Calu3 (cell line): Measurements from ENCODE around the gene CEP131. TPM values are rescaled to one million over a fixed set of nuclear protein-coding genes. Genes with fewer than 3 reads are reported as not detected.
"Not testable (repeated sequence)": the region's sequence is repeated elsewhere in the genome, so short reads cannot be mapped to it uniquely, and the experiment has no call there.

Experiments used
- BruUV-seq: library from RNA; stranded (reverse); fragments of 400-500 nt; replicated peaks from 2 replicates; lab custom pipeline; 2021; lab: Mats Ljungman, UMichigan
- CTCF ChIA-PET: fragments of 300-600 bp; sonication (Branson Sonifier 250); formaldehyde crosslinking; loops from one replicate; lab custom pipeline; 2022; ENCODE audit warnings: antibody characterized with exemption; lab: Charles Lee
- DNase-seq: peaks from one replicate; pipeline ENCODE4 v3.0.0; 2022
- H3K27ac Mint-ChIP-seq: one replicate; pipeline ENCODE4 v1.8.0; 2022; ENCODE audit warnings: mixed read lengths; ENCODE audit not compliant: unreplicated experiment
- H3K27me3 Mint-ChIP-seq: one replicate; pipeline ENCODE4 v1.8.0; 2022; ENCODE audit warnings: mixed read lengths; ENCODE audit not compliant: unreplicated experiment
- H3K36me3 Mint-ChIP-seq: one replicate; pipeline ENCODE4 v1.8.0; 2022; ENCODE audit warnings: mild to moderate bottlenecking, moderate library complexity, mixed read lengths; ENCODE audit not compliant: insufficient read depth, unreplicated experiment
- H3K4me1 Mint-ChIP-seq: one replicate; pipeline ENCODE4 v1.8.0; 2022; ENCODE audit warnings: mild to moderate bottlenecking, low read depth, mixed read lengths; ENCODE audit not compliant: unreplicated experiment
- H3K4me3 Mint-ChIP-seq: one replicate; pipeline ENCODE4 v1.8.0; 2022; ENCODE audit warnings: mild to moderate bottlenecking, low read depth, moderate library complexity, mixed read lengths; ENCODE audit not compliant: unreplicated experiment
- H3K9me3 Mint-ChIP-seq: one replicate; pipeline ENCODE4 v1.8.0; 2022; ENCODE audit warnings: low read depth, mixed read lengths; ENCODE audit not compliant: unreplicated experiment
- CTCF ChIP-seq: fragments of 200-600 bp; IDR thresholded peaks from one replicate; pipeline ENCODE4 v1.8.0; 2022; ENCODE audit warnings: antibody characterized with exemption; ENCODE audit not compliant: unreplicated experiment
- intact Hi-C: fragments of 100-400 bp; cut with micrococcal nuclease; formaldehyde crosslinking; loops from one replicate; pipeline ENCODE4 v1.10.0; 2022; ENCODE audit not compliant: unreplicated experiment
- total RNA-seq: library from RNA; stranded (reverse); gene quantifications from 2 replicates; pipeline ENCODE4 v1.2.3, GENCODE V29; 2022

Gene CEP131
- total RNA-seq, 1 experiment from 2014 or later: 28.2 TPM

GRCh38 chr17:81228420-81228819 is 5.7 kb upstream of the CEP131 start:
- H3K27me3 Mint-ChIP-seq: no peaks in the 10 kb centered on the region
- H3K9me3 Mint-ChIP-seq: no peaks in the 10 kb centered on the region
- no peak for DNase-seq
- TF ChIP-seq CTCF: no peak
- peaks cover 12% of the 10 kb centered on the region for H3K36me3 Mint-ChIP-seq
- H3K27ac Mint-ChIP-seq: no peak overlapping the region
- no TSS peak for BruUV-seq
- intact Hi-C loops: no loop called here
- H3K4me3 Mint-ChIP-seq: no peak overlapping the region
- H3K4me1 Mint-ChIP-seq: peaks cover 4% of the 10 kb centered on the region
- CTCF ChIA-PET: no interaction called here

- H3K27ac Mint-ChIP-seq, H3K27me3 Mint-ChIP-seq, H3K9me3 Mint-ChIP-seq, DNase-seq, H3K4me3 Mint-ChIP-seq, intact Hi-C loops, H3K4me1 Mint-ChIP-seq, BruUV-seq: not testable (repeated sequence)
- CTCF ChIA-PET: interaction anchor here (0.7 kb wide), 1 partner anchor 482 kb away, joined by 3 read pairs; no protein-coding TSS in a partner anchor
- H3K36me3 Mint-ChIP-seq: peaks cover 20% of the 10 kb centered on the region
Observed at GRCh38 chr17:81227630-81228029, 4.9 kb upstream of the CEP131 start.

GRCh38 chr17:81223762-81224130 is 981 bp upstream of the CEP131 start:
- TF ChIP-seq CTCF: no peak
- Mint-ChIP-seq H3K9me3 (no peaks in the 10 kb centered on the region), H3K36me3 (peaks cover 24% of the 10 kb centered on the region), H3K27ac (peak overlapping the region; percentile 91), H3K4me1 (peaks cover 15% of the 10 kb centered on the region), H3K27me3 (no peaks in the 10 kb centered on the region), H3K4me3 (peak overlapping the region; percentile 71)
- intact Hi-C loops: no loop called here
- no peak for DNase-seq
- BruUV-seq: no TSS peak
- CTCF ChIA-PET: no interaction called here

GRCh38 chr17:81222620-81222905 is 202 bp downstream of the CEP131 start:
- DNase-seq: no peak
- peak overlapping the region; percentile 91 for H3K27ac Mint-ChIP-seq
- intact Hi-C loops: no loop called here
- no peak for TF ChIP-seq CTCF
- peaks cover 15% of the 10 kb centered on the region for H3K4me1 Mint-ChIP-seq
- H3K4me3 Mint-ChIP-seq: peak overlapping the region; percentile 71
- CTCF ChIA-PET: interaction anchor here (0.6 to 1.2 kb wide), 12 partner anchors 16 to 990 kb away, joined by 3 to 9 read pairs (median 4); partner anchors contain the start of genes NDUFAF8 and TEPSIN
- no peaks in the 10 kb centered on the region for H3K9me3 Mint-ChIP-seq
- BruUV-seq: no TSS peak
- H3K36me3 Mint-ChIP-seq: peaks cover 29% of the 10 kb centered on the region
- H3K27me3 Mint-ChIP-seq: no peaks in the 10 kb centered on the region

- TF ChIP-seq CTCF: no peak
- DNase-seq: no peak
- H3K4me1 Mint-ChIP-seq: peaks cover 15% of the 10 kb centered on the region
- H3K36me3 Mint-ChIP-seq: peaks cover 29% of the 10 kb centered on the region
- peak overlapping the region; percentile 71 for H3K4me3 Mint-ChIP-seq
- intact Hi-C loops: no loop called here
- CTCF ChIA-PET: interaction anchor here (1.0 to 1.2 kb wide), 2 partner anchors 32 to 199 kb away, joined by 3 to 4 read pairs; no protein-coding TSS in a partner anchor
- no TSS peak for BruUV-seq
- H3K27me3 Mint-ChIP-seq: no peaks in the 10 kb centered on the region
- H3K9me3 Mint-ChIP-seq: no peaks in the 10 kb centered on the region
- H3K27ac Mint-ChIP-seq: no peak overlapping the region
Observed at GRCh38 chr17:81221842-81222619, 734 bp downstream of the CEP131 start.
